ENCODE results near the gene TYSND1.
"Not testable (repeated sequence)": the region's sequence is repeated elsewhere in the genome, so short reads cannot be mapped to it uniquely, and the experiment has no call there.

The TYSND1 gene

GRCh38 chr10:70146489-70147258 is at the start of gene TYSND1:
TSS of gene TYSND1 (minus strand) at chr10:70146700. CDS start at chr10:70146586, 114 bp downstream.
- peak; percentile 89 for DNase-seq (ENCODE audit: low read depth)

- no peak for DNase-seq (ENCODE audit: low read depth)
These were observed 46.9 kb upstream of the TYSND1 start for GRCh38 chr10:70193391-70193844.

- no peak for DNase-seq (ENCODE audit: low read depth)
These were observed 45.9 kb upstream of the TYSND1 start for GRCh38 chr10:70192326-70192968.

- DNase-seq (ENCODE audit: low read depth), result no peak
These were observed 45.4 kb upstream of the TYSND1 start for GRCh38 chr10:70191972-70192305.

- DNase-seq (ENCODE audit: low read depth), result no peak
These were observed 44.9 kb upstream of the TYSND1 start for GRCh38 chr10:70191161-70191971.

- no peak for DNase-seq (ENCODE audit: low read depth)
These were observed 44.1 kb upstream of the TYSND1 start for GRCh38 chr10:70190581-70190980.

- no peak for DNase-seq (ENCODE audit: low read depth)
These were observed 43.6 kb upstream of the TYSND1 start for GRCh38 chr10:70190102-70190501.

- no peak for DNase-seq (ENCODE audit: low read depth)
These were observed 42.3 kb upstream of the TYSND1 start for GRCh38 chr10:70188768-70189167.

- DNase-seq (ENCODE audit: low read depth), result no peak
These were observed 40.1 kb upstream of the TYSND1 start for GRCh38 chr10:70186571-70186970.

- no peak for DNase-seq (ENCODE audit: low read depth)
These were observed 39.6 kb upstream of the TYSND1 start for GRCh38 chr10:70186090-70186489.

GRCh38 chr10:70183304-70183703 is 36.8 kb upstream of the TYSND1 start:
- DNase-seq (ENCODE audit: low read depth), result no peak

GRCh38 chr10:70179209-70179608 is 32.7 kb upstream of the TYSND1 start:
- DNase-seq (ENCODE audit: low read depth), result not testable (repeated sequence)

GRCh38 chr10:70178139-70178725 is 31.7 kb upstream of the TYSND1 start:
- no peak for DNase-seq (ENCODE audit: low read depth)

- no peak for DNase-seq (ENCODE audit: low read depth)
These were observed 29.9 kb upstream of the TYSND1 start for GRCh38 chr10:70176441-70176840.

- DNase-seq (ENCODE audit: low read depth), result no peak
These were observed 29.0 kb upstream of the TYSND1 start for GRCh38 chr10:70175516-70175915.

- no peak for DNase-seq (ENCODE audit: low read depth)
These were observed 27.7 kb upstream of the TYSND1 start for GRCh38 chr10:70174058-70174741.

- DNase-seq (ENCODE audit: low read depth), result no peak
These were observed 23.3 kb upstream of the TYSND1 start for GRCh38 chr10:70169649-70170364.

- DNase-seq (ENCODE audit: low read depth), result no peak
These were observed 22.5 kb upstream of the TYSND1 start for GRCh38 chr10:70169011-70169410.

- DNase-seq (ENCODE audit: low read depth), result no peak
These were observed 20.7 kb upstream of the TYSND1 start for GRCh38 chr10:70167246-70167645.

GRCh38 chr10:70166394-70166793 is 19.9 kb upstream of the TYSND1 start:
- no peak for DNase-seq (ENCODE audit: low read depth)

GRCh38 chr10:70164163-70164562 is 17.7 kb upstream of the TYSND1 start:
- no peak for DNase-seq (ENCODE audit: low read depth)

All from activated T-cell treated with anti-CD3 and anti-CD28 coated beads for 24 hours (primary cell).